Mucosa of rectum (tissue), 2 donors: ENCODE measurements around the gene SMARCD2.
"Not testable (repeated sequence)": the region's sequence is repeated elsewhere in the genome, so short reads cannot be mapped to it uniquely, and the experiment has no call there.

Source experiments
- H3K27ac ChIP-seq, 2 donors: one replicate each; pipeline ENCODE4 v1.7.0; 2013; ENCODE audit warnings: inconsistent platforms in 2 of 2, low read depth in 2 of 2, low read length in 2 of 2
- H3K27me3 ChIP-seq, 2 donors: one replicate each; pipeline ENCODE4 v1.7.0; 2013; ENCODE audit warnings: low read length in 2 of 2; ENCODE audit not compliant: control insufficient read depth in 2 of 2, insufficient read depth in 2 of 2
- H3K36me3 ChIP-seq, 2 donors: one replicate each; pipeline ENCODE4 v1.7.0; 2013; ENCODE audit warnings: low read length in 2 of 2; ENCODE audit not compliant: control insufficient read depth in 2 of 2, insufficient read depth in 2 of 2
- H3K4me1 ChIP-seq, 2 donors: one replicate each; pipeline ENCODE4 v1.7.0; 2013; ENCODE audit warnings: low read length in 2 of 2, mild to moderate bottlenecking in 1 of 2; ENCODE audit not compliant: control insufficient read depth in 2 of 2, insufficient read depth in 2 of 2
- H3K4me3 ChIP-seq, 2 donors: one replicate each; pipeline ENCODE4 v1.7.0; 2013; ENCODE audit warnings: low read length in 2 of 2
- H3K9ac ChIP-seq, 2 donors: one replicate each; pipeline ENCODE4 v1.7.0; 2013; ENCODE audit warnings: low read length in 2 of 2, low read depth in 1 of 2, mild to moderate bottlenecking in 1 of 2
- H3K9me3 ChIP-seq, 2 donors: one replicate each; pipeline ENCODE4 v1.7.0; 2013; ENCODE audit warnings: low read length in 2 of 2; ENCODE audit not compliant: control insufficient read depth in 2 of 2
- donor health status: healthy.
- donor health status: Normal muscosa, but diverticular disease.

Gene SMARCD2

DNA sequence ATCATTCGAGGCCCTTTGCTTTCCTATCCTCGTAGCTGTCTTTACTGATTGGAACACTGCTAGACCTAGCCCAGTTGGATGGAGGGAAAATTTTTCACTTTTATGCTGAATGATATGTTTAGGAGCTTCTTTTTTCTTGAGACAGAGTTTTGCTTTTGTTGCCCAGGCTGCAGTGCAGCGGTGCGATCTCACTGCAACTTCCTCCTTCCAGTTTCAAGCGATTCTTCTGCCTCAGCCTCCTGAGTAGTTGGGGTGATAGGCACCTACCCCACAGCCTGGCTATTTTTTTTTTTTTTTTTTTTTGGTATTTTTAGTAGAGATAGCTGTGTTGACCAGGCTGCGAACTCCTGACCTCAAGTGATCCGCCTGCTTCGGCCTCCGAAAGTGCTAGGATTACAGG lies 32.5 kb downstream of the SMARCD2 start:
- Histone ChIP-seq H3K4me1 (no peaks in the 10 kb centered on the region), H3K27ac (no peak overlapping the region), H3K9ac (no peak overlapping the region), H3K27me3 (no peaks in the 10 kb centered on the region), H3K36me3 (peaks cover 84 to 88% of the 10 kb centered on the region in 2 donors), H3K9me3 (no peaks in the 10 kb centered on the region), H3K4me3 (no peak overlapping the region)

- Histone ChIP-seq H3K27me3 (no peaks in the 10 kb centered on the region), H3K4me1 (no peaks in the 10 kb centered on the region), H3K4me3 (no peak overlapping the region), H3K36me3 (peaks cover 74 to 75% of the 10 kb centered on the region in 2 donors), H3K27ac (no peak overlapping the region), H3K9ac (no peak overlapping the region), H3K9me3 (no peaks in the 10 kb centered on the region)
These were observed 36.9 kb downstream of the SMARCD2 start for GRCh38 chr17:63805591-63805990.

DNA sequence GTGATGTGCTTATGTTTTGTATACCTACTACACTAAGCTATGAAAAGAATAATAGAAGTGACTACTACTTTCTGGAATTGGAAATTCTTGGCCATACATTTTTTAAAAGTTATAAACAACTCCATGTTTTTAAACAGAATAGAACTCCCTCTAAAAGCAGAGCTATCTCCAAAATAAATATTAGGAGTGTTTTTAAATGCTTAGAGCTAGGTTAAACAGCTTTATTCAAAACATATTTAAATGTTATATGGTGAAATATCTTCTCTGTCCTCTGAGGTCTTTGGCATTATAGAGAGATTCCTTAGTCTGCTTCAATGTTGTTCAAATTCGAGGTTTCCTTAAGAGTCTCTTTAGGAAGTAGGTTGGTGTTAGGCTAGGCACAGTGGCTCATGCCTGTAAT lies 38.2 kb downstream of the SMARCD2 start:
- H3K9me3 ChIP-seq, result no peaks in the 10 kb centered on the region
- H3K36me3 ChIP-seq, result peaks cover 74 to 75% of the 10 kb centered on the region in 2 donors

DNA sequence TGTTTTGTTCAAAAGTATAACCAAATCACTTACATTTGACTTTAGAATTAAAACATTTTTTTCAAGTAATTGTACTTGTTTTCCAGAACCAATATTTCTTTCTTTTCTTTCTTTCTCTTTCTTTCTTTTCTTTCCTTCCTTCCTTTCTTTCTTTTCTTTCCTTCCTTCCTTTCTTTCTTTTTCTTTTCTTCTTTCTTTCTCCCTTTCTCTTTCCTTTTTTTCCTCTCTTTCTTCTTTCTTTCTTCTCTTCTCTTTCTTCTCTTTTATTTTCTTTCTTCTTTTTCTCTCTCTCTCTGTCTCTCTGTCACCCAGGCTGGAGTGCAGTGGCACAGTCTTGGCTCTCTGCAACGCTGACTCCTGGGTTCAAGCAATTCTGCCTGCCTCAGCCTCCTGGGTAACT lies 41.7 kb downstream of the SMARCD2 start:
- no peaks in the 10 kb centered on the region for H3K4me1 ChIP-seq
- H3K4me3 ChIP-seq, result no peak overlapping the region
- H3K9me3 ChIP-seq, result no peaks in the 10 kb centered on the region
- H3K27ac ChIP-seq, result no peak overlapping the region
- H3K27me3 ChIP-seq, result no peaks in the 10 kb centered on the region
- H3K36me3 ChIP-seq, result peaks cover 72 to 74% of the 10 kb centered on the region in 2 donors
- no peak overlapping the region for H3K9ac ChIP-seq

More for the DNA sequence above, 38.2 kb downstream of the SMARCD2 start:
- no peaks in the 10 kb centered on the region for H3K27me3 ChIP-seq
- H3K4me1 ChIP-seq, result no peaks in the 10 kb centered on the region
- H3K27ac ChIP-seq, result no peak overlapping the region
- no peak overlapping the region for H3K4me3 ChIP-seq
- no peak overlapping the region for H3K9ac ChIP-seq

- Histone ChIP-seq H3K27ac (no peak overlapping the region), H3K9ac (no peak overlapping the region), H3K4me1 (no peaks in the 10 kb centered on the region), H3K27me3 (no peaks in the 10 kb centered on the region), H3K36me3 (peaks cover 72 to 83% of the 10 kb centered on the region in 2 donors), H3K9me3 (no peaks in the 10 kb centered on the region), H3K4me3 (no peak overlapping the region)
These were observed 43.8 kb downstream of the SMARCD2 start for GRCh38 chr17:63798572-63799106.

GRCh38 chr17:63796375-63796774 lies 46.1 kb downstream of the SMARCD2 start:
- H3K27ac ChIP-seq, result not testable (repeated sequence)
- peaks cover 75 to 86% of the 10 kb centered on the region in 2 donors for H3K36me3 ChIP-seq

DNA sequence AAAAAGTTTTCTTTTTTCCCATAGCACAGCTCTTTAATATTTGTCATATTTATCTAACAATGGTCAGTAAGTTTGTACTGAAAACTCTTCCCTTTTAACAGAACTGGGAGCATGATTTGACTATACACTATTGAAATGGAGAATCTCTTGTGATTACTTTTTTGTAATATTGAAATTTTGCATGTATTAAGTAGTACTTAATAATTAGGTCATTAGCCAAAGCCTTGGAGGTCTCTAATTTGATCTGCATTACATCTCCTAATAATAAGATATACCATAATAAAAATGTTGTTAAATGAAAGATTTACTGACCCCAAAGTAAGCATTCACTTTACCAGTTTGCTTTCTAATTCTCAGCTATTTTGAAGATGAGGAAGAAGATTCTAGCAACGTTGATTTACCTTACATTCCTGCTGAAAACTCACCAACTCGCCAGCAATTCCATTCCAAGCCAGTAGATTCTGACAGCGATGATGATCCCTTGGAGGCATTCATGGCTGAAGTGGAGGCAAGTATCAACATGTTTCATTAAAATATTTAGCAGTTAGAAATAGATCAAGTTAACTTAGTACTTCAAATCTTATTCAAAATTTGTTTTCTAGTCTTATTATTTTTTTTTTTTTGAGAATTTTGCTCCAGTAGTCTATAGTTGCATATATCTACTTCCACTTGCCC lies 50.3 kb downstream of the SMARCD2 start:
- Histone ChIP-seq H3K4me3 (no peak overlapping the region), H3K27me3 (no peaks in the 10 kb centered on the region), H3K36me3 (peaks cover 55 to 76% of the 10 kb centered on the region in 2 donors), H3K4me1 (no peaks in the 10 kb centered on the region), H3K9ac (no peak overlapping the region), H3K27ac (no peak overlapping the region), H3K9me3 (no peaks in the 10 kb centered on the region)

More at GRCh38 chr17:63796375-63796774, 46.1 kb downstream of the SMARCD2 start:
- not testable (repeated sequence) for H3K9me3 ChIP-seq, H3K4me1 ChIP-seq, H3K4me3 ChIP-seq, H3K9ac ChIP-seq, H3K27me3 ChIP-seq

DNA sequence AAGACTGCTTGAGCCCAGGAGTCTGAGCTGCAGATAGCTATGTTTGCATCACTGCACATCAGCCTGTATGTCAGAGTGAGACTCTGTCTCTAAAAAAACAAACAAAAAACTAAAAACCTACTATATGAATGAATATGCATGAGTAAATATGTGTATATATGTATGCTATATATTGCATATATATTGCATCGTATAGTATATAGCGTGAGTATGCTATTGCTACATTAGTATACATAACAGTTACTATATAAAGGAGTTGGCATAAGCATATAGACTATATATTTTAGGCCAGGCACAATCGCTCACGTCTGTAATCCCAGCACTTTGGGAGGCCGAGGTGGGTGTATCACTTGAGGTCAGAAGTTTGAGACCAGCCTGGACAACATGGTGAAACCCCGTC lies 52.4 kb downstream of the SMARCD2 start:
- Histone ChIP-seq H3K27ac (no peak overlapping the region), H3K4me1 (no peaks in the 10 kb centered on the region), H3K9ac (no peak overlapping the region), H3K9me3 (no peaks in the 10 kb centered on the region), H3K4me3 (no peak overlapping the region), H3K27me3 (no peaks in the 10 kb centered on the region), H3K36me3 (peaks cover 45 to 60% of the 10 kb centered on the region in 2 donors)

DNA sequence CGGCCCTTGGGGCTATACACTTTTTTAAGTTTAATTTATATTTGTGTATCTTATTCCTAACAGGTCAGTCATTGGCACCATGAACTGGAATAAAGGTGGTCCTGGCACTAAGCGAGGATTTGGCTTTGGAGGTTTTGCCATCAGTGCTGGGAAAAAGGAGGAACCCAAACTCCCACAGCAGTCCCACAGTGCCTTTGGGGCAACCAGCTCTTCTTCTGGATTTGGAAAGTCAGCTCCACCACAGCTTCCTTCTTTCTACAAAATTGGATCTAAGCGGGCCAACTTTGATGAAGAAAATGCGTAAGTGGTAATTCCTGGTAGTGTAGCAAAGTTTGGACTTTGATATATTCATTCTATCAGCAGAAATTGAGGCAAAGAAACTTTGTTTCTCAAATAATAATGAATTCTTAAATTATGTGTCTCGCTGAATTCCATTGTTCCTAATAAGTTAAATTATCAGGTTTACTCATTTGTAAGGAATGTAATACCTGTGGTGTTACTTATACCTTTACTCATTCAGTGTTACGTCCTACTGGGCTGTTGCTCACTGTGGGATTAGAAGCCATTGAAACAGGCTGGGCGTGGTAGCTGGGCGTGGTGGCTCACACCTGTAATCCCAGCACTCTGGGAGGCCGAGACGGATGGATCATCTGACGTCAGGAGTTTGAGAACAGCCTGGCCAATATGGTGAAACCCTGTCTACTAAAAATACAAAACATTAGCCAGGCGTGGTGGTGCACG lies 55.3 kb downstream of the SMARCD2 start:
- H3K4me3 ChIP-seq, result no peak overlapping the region
- peaks cover 25 to 38% of the 10 kb centered on the region in 2 donors for H3K36me3 ChIP-seq
- H3K27me3 ChIP-seq, result no peaks in the 10 kb centered on the region
- no peaks in the 10 kb centered on the region for H3K4me1 ChIP-seq
- no peak overlapping the region for H3K9ac ChIP-seq
- no peak overlapping the region for H3K27ac ChIP-seq
- H3K9me3 ChIP-seq, result no peaks in the 10 kb centered on the region

GRCh38 chr17:63786117-63786516 lies 56.4 kb downstream of the SMARCD2 start:
- Histone ChIP-seq H3K36me3 (peaks cover 21 to 34% of the 10 kb centered on the region in 2 donors), H3K9ac (no peak overlapping the region), H3K4me3 (no peak overlapping the region), H3K27me3 (no peaks in the 10 kb centered on the region), H3K27ac (no peak overlapping the region), H3K4me1 (no peaks in the 10 kb centered on the region), H3K9me3 (no peaks in the 10 kb centered on the region)
